Astrocyte of the cerebellum (primary cell): ENCODE results near the gene SETBP1.

ENCODE experiments used
- DNase-seq: peaks from one replicate; pipeline ENCODE4 v3.0.0-alpha.2; 2011; ENCODE audit warnings: low read depth
- H3K4me3 ChIP-seq: 2 replicates; pipeline ENCODE4 v1.5.1; 2011; ENCODE audit warnings: mild to moderate bottlenecking, low read depth, low read length, moderate library complexity
- CTCF ChIP-seq: IDR thresholded peaks from 2 replicates; pipeline ENCODE4 v1.5.1; 2012; ENCODE audit warnings: low read length, low read depth, moderate library complexity, mild to moderate bottlenecking; ENCODE audit errors: missing control alignments
- in situ Hi-C: cut with HindIII; loops from 2 replicates; pipeline ENCODE4 v1.10.0; 2017; ENCODE audit warnings: low sequenced_read_pairs

Gene SETBP1

GRCh38 chr18:44766450-44766849, 85.8 kb downstream of the SETBP1 start:
- DNase-seq: no peak
- no peak overlapping the region for H3K4me3 ChIP-seq
- in situ Hi-C loops: no loop called here
- TF ChIP-seq CTCF: no peak

- no peak overlapping the region for H3K4me3 ChIP-seq
- no peak for DNase-seq
- TF ChIP-seq CTCF: no peak
- in situ Hi-C loops: no loop called here
Measured at GRCh38 chr18:44767807-44768206, 87.1 kb downstream of the SETBP1 start.

- in situ Hi-C loops: no loop called here
- no peak for DNase-seq
- H3K4me3 ChIP-seq: no peak overlapping the region
- TF ChIP-seq CTCF: no peak
Measured at GRCh38 chr18:44770641-44771040, 90.0 kb downstream of the SETBP1 start.

- TF ChIP-seq CTCF: no peak
- in situ Hi-C loops: no loop called here
- H3K4me3 ChIP-seq: no peak overlapping the region
Measured at GRCh38 chr18:44771572-44771955, 90.9 kb downstream of the SETBP1 start.

GRCh38 chr18:44771956-44772917, 91.5 kb downstream of the SETBP1 start:
- in situ Hi-C loops: no loop called here
- peak; percentile 76 for DNase-seq
- no peak overlapping the region for H3K4me3 ChIP-seq
- no peak for TF ChIP-seq CTCF

More at GRCh38 chr18:44771572-44771955, 90.9 kb downstream of the SETBP1 start:
- no peak for DNase-seq

DNA sequence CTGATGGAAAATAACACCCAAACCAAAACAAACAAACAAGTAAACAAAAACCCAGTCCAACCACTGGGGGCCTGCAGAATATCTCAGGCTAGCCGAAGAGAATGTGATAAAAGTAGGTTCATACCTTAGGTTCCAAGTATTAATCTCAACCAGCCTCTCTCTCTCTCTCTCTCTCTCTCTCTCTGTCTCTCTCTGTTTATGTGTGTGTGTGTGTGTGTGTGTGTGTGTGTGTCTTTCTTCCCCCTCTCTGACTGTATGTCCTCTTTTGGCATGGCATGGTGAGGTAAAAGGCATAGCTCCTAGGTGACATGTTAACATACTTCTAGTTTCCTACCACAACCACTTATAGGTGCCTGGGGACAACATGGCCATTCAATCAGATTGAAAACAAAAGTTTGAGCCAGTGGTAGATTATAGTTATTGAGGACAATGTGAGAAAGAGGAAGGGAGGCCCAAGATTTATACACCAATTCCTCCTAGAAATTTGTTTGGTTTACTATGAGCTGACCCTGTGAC, 93.0 kb downstream of the SETBP1 start:
- no peak for TF ChIP-seq CTCF
- in situ Hi-C loops: no loop called here
- H3K4me3 ChIP-seq: no peak overlapping the region
- DNase-seq: no peak
